SJCRH30 (cell line): Measurements from ENCODE around the gene AASDH. TPM values are rescaled to one million over a fixed set of nuclear protein-coding genes. Genes with fewer than 3 reads are reported as not detected.

Experiments used
- DNase-seq, 2 experiments: peaks; one replicate each; pipeline ENCODE4 v3.0.0-alpha.2; 2015 to 2020
- H3K27ac ChIP-seq: fragments of 250-450 bp; sonication (Bioruptor Pico); 2 replicates; pipeline ENCODE4 v1.5.1; 2020; ENCODE audit warnings: mild to moderate bottlenecking, moderate library complexity
- H3K27me3 ChIP-seq: fragments of 250-450 bp; sonication (Bioruptor Pico); 2 replicates; pipeline ENCODE4 v1.5.1; 2020; ENCODE audit warnings: mild to moderate bottlenecking, moderate library complexity
- H3K36me3 ChIP-seq: fragments of 250-450 bp; sonication (Bioruptor Pico); 2 replicates; pipeline ENCODE4 v1.5.1; 2020; ENCODE audit warnings: mild to moderate bottlenecking, moderate library complexity
- H3K4me1 ChIP-seq: fragments of 250-450 bp; sonication (Bioruptor Pico); 2 replicates; pipeline ENCODE4 v1.5.1; 2020; ENCODE audit warnings: mild to moderate bottlenecking, moderate library complexity
- H3K4me3 ChIP-seq: fragments of 250-450 bp; sonication (Bioruptor Pico); 2 replicates; pipeline ENCODE4 v1.5.1; 2020; ENCODE audit warnings: mild to moderate bottlenecking, moderate library complexity
- H3K9me3 ChIP-seq: fragments of 250-450 bp; sonication (Bioruptor Pico); replicated peaks from 2 replicates; pipeline ENCODE4 v1.5.1; 2020; ENCODE audit warnings: mild to moderate bottlenecking, moderate library complexity
- total RNA-seq: library from RNA; depleted of rRNA; stranded (reverse); fragments of >200 nt; shearing (Covaris generic); gene quantifications from 2 replicates; pipeline ENCODE4 v1.2.3, GENCODE V29; 2014; rRNA removed

The AASDH gene
- 13.2 and 21.0 TPM in 2 replicates for total RNA-seq

- H3K9me3 ChIP-seq: no peaks in the 10 kb centered on the region
- peak within 1 kb of the TSS; percentile 74 for H3K27ac ChIP-seq
- H3K4me1 ChIP-seq: peaks cover 11% of the 10 kb centered on the region; the same call in 1 of the 2 replicates
Observed at GRCh38 chr4:56387023-56388001, at the start of gene AASDH. Gene AASDH (minus strand): TSS chr4:56387491. CDS start chr4:56384299, 3,192 bp downstream.

GRCh38 chr4:56435140-56435926, 48.0 kb upstream of the AASDH start, which contains the start of gene PPAT:
Gene PPAT (minus strand): TSS chr4:56435615. CDS start chr4:56435477, 138 bp downstream.
- no peaks in the 10 kb centered on the region for H3K9me3 ChIP-seq

More at GRCh38 chr4:56387023-56388001, at the start of gene AASDH:
- peak; percentile 97 to 98 for DNase-seq
- Histone ChIP-seq H3K27me3 (no peaks in the 10 kb centered on the region), H3K4me3 (peak within 1 kb of the TSS; percentile 73), H3K36me3 (peaks cover 10% of the 10 kb centered on the region)

GRCh38 chr4:56434599-56435139, 47.4 kb upstream of the AASDH start:
- no peaks in the 10 kb centered on the region for H3K4me1 ChIP-seq
- H3K27me3 ChIP-seq: no peaks in the 10 kb centered on the region
- H3K9me3 ChIP-seq: no peaks in the 10 kb centered on the region
- peak overlapping the region; percentile 82 for H3K4me3 ChIP-seq
- H3K27ac ChIP-seq: peak overlapping the region; percentile 93
- 0 out of 2 replicates have a peak, but pooled peaks cover 3% of the 10 kb centered on the region for H3K36me3 ChIP-seq
- DNase-seq: peak; percentile 86

More at GRCh38 chr4:56435140-56435926, 48.0 kb upstream of the AASDH start, which contains the start of gene PPAT:
- peak within 1 kb of the TSS; percentile 93 for H3K27ac ChIP-seq
- no peaks in the 10 kb centered on the region for H3K27me3 ChIP-seq
- peaks cover 6% of the 10 kb centered on the region for H3K36me3 ChIP-seq
- no peaks in the 10 kb centered on the region for H3K4me1 ChIP-seq
- H3K4me3 ChIP-seq: peak within 1 kb of the TSS; percentile 82
- peak; percentile 99 for DNase-seq

GRCh38 chr4:56433280-56433679, 46.0 kb upstream of the AASDH start:
- H3K4me1 ChIP-seq: no peaks in the 10 kb centered on the region
- H3K36me3 ChIP-seq: no peaks in the 10 kb centered on the region
- no peaks in the 10 kb centered on the region for H3K27me3 ChIP-seq
- H3K4me3 ChIP-seq: no peak overlapping the region
- no peaks in the 10 kb centered on the region for H3K9me3 ChIP-seq
- DNase-seq: no peak
- H3K27ac ChIP-seq: no peak overlapping the region

GRCh38 chr4:56430203-56430602, 42.9 kb upstream of the AASDH start:
- peaks cover 5% of the 10 kb centered on the region; the same call in 1 of the 2 replicates for H3K36me3 ChIP-seq
- H3K4me1 ChIP-seq: no peaks in the 10 kb centered on the region
- no peak for DNase-seq
- no peak overlapping the region for H3K4me3 ChIP-seq
- H3K27ac ChIP-seq: no peak overlapping the region
- no peaks in the 10 kb centered on the region for H3K27me3 ChIP-seq
- H3K9me3 ChIP-seq: no peaks in the 10 kb centered on the region

GRCh38 chr4:56427179-56427578, 39.9 kb upstream of the AASDH start:
- Histone ChIP-seq H3K9me3 (no peaks in the 10 kb centered on the region), H3K36me3 (peaks cover 5% of the 10 kb centered on the region; the same call in 1 of the 2 replicates), H3K27me3 (no peaks in the 10 kb centered on the region), H3K4me3 (no peak overlapping the region), H3K4me1 (no peaks in the 10 kb centered on the region), H3K27ac (no peak overlapping the region)
- no peak for DNase-seq

- DNase-seq: no peak
- Histone ChIP-seq H3K27ac (no peak overlapping the region), H3K9me3 (no peaks in the 10 kb centered on the region), H3K4me1 (no peaks in the 10 kb centered on the region), H3K4me3 (no peak overlapping the region), H3K27me3 (no peaks in the 10 kb centered on the region), H3K36me3 (peaks cover 5% of the 10 kb centered on the region; the same call in 1 of the 2 replicates)
Observed at GRCh38 chr4:56426273-56426672, 39.0 kb upstream of the AASDH start.

GRCh38 chr4:56425518-56425917, 38.2 kb upstream of the AASDH start:
- H3K27me3 ChIP-seq: no peaks in the 10 kb centered on the region
- H3K4me1 ChIP-seq: no peaks in the 10 kb centered on the region
- H3K4me3 ChIP-seq: no peak overlapping the region
- DNase-seq: no peak
- H3K36me3 ChIP-seq: peaks cover 5% of the 10 kb centered on the region; the same call in 1 of the 2 replicates
- H3K9me3 ChIP-seq: no peaks in the 10 kb centered on the region
- no peak overlapping the region for H3K27ac ChIP-seq

GRCh38 chr4:56424697-56425514, 37.6 kb upstream of the AASDH start:
- no peaks in the 10 kb centered on the region for H3K27me3 ChIP-seq
- no peaks in the 10 kb centered on the region for H3K4me1 ChIP-seq
- H3K9me3 ChIP-seq: no peaks in the 10 kb centered on the region
- peaks cover 5% of the 10 kb centered on the region; the same call in 1 of the 2 replicates for H3K36me3 ChIP-seq
- H3K27ac ChIP-seq: no peak overlapping the region
- H3K4me3 ChIP-seq: no peak overlapping the region
- peak in 1 of 2 experiments; percentile 53 for DNase-seq

GRCh38 chr4:56424176-56424575, 36.9 kb upstream of the AASDH start:
- no peaks in the 10 kb centered on the region for H3K9me3 ChIP-seq
- no peak overlapping the region for H3K27ac ChIP-seq
- H3K4me1 ChIP-seq: no peaks in the 10 kb centered on the region
- no peaks in the 10 kb centered on the region for H3K27me3 ChIP-seq
- no peak overlapping the region for H3K4me3 ChIP-seq
- H3K36me3 ChIP-seq: peaks cover 5% of the 10 kb centered on the region; the same call in 1 of the 2 replicates
- no peak for DNase-seq

- H3K27me3 ChIP-seq: no peaks in the 10 kb centered on the region
- DNase-seq: no peak
- no peak overlapping the region for H3K27ac ChIP-seq
- no peaks in the 10 kb centered on the region for H3K9me3 ChIP-seq
- no peak overlapping the region for H3K4me3 ChIP-seq
- H3K4me1 ChIP-seq: no peaks in the 10 kb centered on the region
- H3K36me3 ChIP-seq: no peaks in the 10 kb centered on the region
Observed at GRCh38 chr4:56417396-56417795, 30.1 kb upstream of the AASDH start.

- no peak overlapping the region for H3K27ac ChIP-seq
- H3K4me3 ChIP-seq: no peak overlapping the region
- H3K9me3 ChIP-seq: no peaks in the 10 kb centered on the region
- H3K36me3 ChIP-seq: no peaks in the 10 kb centered on the region
- H3K27me3 ChIP-seq: no peaks in the 10 kb centered on the region
- DNase-seq: no peak
- 0 out of 2 replicates have a peak, but pooled peaks cover 2% of the 10 kb centered on the region for H3K4me1 ChIP-seq
Observed at GRCh38 chr4:56416349-56416748, 29.1 kb upstream of the AASDH start.

- no peaks in the 10 kb centered on the region for H3K27me3 ChIP-seq
- H3K36me3 ChIP-seq: no peaks in the 10 kb centered on the region
- H3K9me3 ChIP-seq: no peaks in the 10 kb centered on the region
- no peak for DNase-seq
- peaks cover 17% of the 10 kb centered on the region for H3K4me1 ChIP-seq
- no peak overlapping the region for H3K4me3 ChIP-seq
- no peak overlapping the region for H3K27ac ChIP-seq
Observed at GRCh38 chr4:56414135-56414670, 26.9 kb upstream of the AASDH start.
